HEK293 (cell line): Measurements from ENCODE around the gene SELPLG.

Source experiments
- MEIS1 ChIP-seq: sonication (generic); formaldehyde crosslinking; IDR thresholded peaks from 2 replicates; pipeline ENCODE4 v1.8.1; 2022; ENCODE audit warnings: missing genetic modification reagents, mild to moderate bottlenecking, borderline replicate concordance
- YY1 ChIP-seq: fragments of 450-650 bp; formaldehyde crosslinking; IDR thresholded peaks from 2 replicates; pipeline ENCODE4 v1.5.1; 2018; ENCODE audit warnings: missing biosample characterization, missing genetic modification characterization
- ZBTB44 ChIP-seq: fragments of 450-650 bp; IDR thresholded peaks from 2 replicates; pipeline ENCODE4 v1.5.1; 2018; ENCODE audit warnings: missing biosample characterization, mild to moderate bottlenecking, missing genetic modification characterization
- ZNF211 ChIP-seq: fragments of 450-650 bp; formaldehyde crosslinking; IDR thresholded peaks from 2 replicates; pipeline ENCODE4 v1.5.1; 2016; ENCODE audit warnings: low read depth, missing biosample characterization, missing genetic modification characterization
- ZNF645 ChIP-seq: fragments of 450-650 bp; formaldehyde crosslinking; IDR thresholded peaks from 2 replicates; pipeline ENCODE4; 2016; ENCODE audit warnings: missing biosample characterization, missing genetic modification characterization
- TF ChIP-seq, protein P1 (sequence below): sonication (generic); formaldehyde crosslinking; IDR thresholded peaks from 2 replicates; pipeline ENCODE4 v1.8.1; 2022; ENCODE audit warnings: mild to moderate bottlenecking, moderate library complexity, missing genetic modification reagents
- TF ChIP-seq, protein P2 (sequence below): fragments of 450-650 bp; formaldehyde crosslinking; IDR thresholded peaks from 2 replicates; pipeline ENCODE4 v1.5.1; 2016; ENCODE audit warnings: missing biosample characterization, missing genetic modification characterization
- TF ChIP-seq, protein P3 (sequence below): fragments of 450-650 bp; formaldehyde crosslinking; conservative IDR thresholded peaks from 2 replicates; pipeline ENCODE4 v1.5.1; 2016; ENCODE audit warnings: low read depth, missing biosample characterization, missing genetic modification characterization

DNA sequence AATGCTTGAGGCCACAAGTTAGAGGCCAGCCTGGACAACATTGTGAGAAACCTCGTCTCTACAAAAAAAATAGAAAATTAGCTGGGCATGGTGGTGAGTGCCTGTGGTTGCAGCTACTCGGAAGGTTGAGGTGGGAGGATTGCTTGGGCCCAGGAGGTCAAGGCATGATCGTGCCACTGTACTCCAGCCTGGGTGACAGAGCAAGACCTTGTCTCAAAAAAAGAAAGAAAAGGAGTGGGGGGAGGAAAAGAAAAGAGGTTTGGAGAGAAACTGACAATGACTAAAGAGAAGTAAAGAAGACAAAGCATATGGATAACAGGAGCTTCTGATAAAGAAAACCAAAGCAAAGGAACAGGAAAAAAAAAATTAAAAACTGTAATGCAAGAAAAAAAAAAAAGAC lies 37.4 kb upstream of the SELPLG start:
- TF ChIP-seq, protein P1, sequence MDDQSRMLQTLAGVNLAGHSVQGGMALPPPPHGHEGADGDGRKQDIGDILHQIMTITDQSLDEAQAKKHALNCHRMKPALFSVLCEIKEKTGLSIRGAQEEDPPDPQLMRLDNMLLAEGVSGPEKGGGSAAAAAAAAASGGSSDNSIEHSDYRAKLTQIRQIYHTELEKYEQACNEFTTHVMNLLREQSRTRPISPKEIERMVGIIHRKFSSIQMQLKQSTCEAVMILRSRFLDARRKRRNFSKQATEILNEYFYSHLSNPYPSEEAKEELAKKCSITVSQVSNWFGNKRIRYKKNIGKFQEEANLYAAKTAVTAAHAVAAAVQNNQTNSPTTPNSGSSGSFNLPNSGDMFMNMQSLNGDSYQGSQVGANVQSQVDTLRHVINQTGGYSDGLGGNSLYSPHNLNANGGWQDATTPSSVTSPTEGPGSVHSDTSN (CRISPR knock-in tag), result no peak
- no peak for TF ChIP-seq ZBTB44
- TF ChIP-seq, protein P2, sequence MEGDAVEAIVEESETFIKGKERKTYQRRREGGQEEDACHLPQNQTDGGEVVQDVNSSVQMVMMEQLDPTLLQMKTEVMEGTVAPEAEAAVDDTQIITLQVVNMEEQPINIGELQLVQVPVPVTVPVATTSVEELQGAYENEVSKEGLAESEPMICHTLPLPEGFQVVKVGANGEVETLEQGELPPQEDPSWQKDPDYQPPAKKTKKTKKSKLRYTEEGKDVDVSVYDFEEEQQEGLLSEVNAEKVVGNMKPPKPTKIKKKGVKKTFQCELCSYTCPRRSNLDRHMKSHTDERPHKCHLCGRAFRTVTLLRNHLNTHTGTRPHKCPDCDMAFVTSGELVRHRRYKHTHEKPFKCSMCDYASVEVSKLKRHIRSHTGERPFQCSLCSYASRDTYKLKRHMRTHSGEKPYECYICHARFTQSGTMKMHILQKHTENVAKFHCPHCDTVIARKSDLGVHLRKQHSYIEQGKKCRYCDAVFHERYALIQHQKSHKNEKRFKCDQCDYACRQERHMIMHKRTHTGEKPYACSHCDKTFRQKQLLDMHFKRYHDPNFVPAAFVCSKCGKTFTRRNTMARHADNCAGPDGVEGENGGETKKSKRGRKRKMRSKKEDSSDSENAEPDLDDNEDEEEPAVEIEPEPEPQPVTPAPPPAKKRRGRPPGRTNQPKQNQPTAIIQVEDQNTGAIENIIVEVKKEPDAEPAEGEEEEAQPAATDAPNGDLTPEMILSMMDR (tag by site-specific recombination), result no peak
- TF ChIP-seq YY1, result no peak
- no peak for TF ChIP-seq MEIS1
- TF ChIP-seq ZNF645, result no peak
- TF ChIP-seq, protein P3, sequence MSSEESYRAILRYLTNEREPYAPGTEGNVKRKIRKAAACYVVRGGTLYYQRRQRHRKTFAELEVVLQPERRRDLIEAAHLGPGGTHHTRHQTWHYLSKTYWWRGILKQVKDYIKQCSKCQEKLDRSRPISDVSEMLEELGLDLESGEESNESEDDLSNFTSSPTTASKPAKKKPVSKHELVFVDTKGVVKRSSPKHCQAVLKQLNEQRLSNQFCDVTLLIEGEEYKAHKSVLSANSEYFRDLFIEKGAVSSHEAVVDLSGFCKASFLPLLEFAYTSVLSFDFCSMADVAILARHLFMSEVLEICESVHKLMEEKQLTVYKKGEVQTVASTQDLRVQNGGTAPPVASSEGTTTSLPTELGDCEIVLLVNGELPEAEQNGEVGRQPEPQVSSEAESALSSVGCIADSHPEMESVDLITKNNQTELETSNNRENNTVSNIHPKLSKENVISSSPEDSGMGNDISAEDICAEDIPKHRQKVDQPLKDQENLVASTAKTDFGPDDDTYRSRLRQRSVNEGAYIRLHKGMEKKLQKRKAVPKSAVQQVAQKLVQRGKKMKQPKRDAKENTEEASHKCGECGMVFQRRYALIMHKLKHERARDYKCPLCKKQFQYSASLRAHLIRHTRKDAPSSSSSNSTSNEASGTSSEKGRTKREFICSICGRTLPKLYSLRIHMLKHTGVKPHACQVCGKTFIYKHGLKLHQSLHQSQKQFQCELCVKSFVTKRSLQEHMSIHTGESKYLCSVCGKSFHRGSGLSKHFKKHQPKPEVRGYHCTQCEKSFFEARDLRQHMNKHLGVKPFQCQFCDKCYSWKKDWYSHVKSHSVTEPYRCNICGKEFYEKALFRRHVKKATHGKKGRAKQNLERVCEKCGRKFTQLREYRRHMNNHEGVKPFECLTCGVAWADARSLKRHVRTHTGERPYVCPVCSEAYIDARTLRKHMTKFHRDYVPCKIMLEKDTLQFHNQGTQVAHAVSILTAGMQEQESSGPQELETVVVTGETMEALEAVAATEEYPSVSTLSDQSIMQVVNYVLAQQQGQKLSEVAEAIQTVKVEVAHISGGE, result no peak
- no peak for TF ChIP-seq ZNF211 (tag by site-specific recombination)
